Transverse colon (tissue), 4 donors: Measurements from ENCODE around the gene PGBD4.

Source experiments
- EP300 ChIP-seq: sonication (generic); formaldehyde crosslinking; IDR thresholded peaks from one replicate; pipeline ENCODE4 v1.6.1; 2017; ENCODE audit warnings: antibody characterized with exemption, low read depth
- POLR2A ChIP-seq: fragments of 450-650 bp; IDR thresholded peaks from one replicate; pipeline ENCODE4 v1.6.1; 2016; ENCODE audit warnings: antibody characterized with exemption, mild to moderate bottlenecking, moderate library complexity
- POLR2AphosphoS5 ChIP-seq, 3 donors: sonication (generic); formaldehyde crosslinking; IDR thresholded peaks; one replicate each; pipeline ENCODE4 v1.6.1; 2016; ENCODE audit warnings: antibody characterized with exemption in 3 of 3
- TF ChIP-seq, protein P1 (sequence below), 5 experiments: fragments of 200-600 bp in 3 of 5; fragments of 450-650 bp in 2 of 5; sonication (generic) in 3 of 5; IDR thresholded peaks; 1 replicate in 2 of 5; 2 replicates in 3 of 5; pipeline ENCODE4 v1.5.1; 2016 to 2017; ENCODE audit warnings: antibody characterized with exemption in 5 of 5, inconsistent platforms in 3 of 5, mild to moderate bottlenecking in 2 of 5, moderate library complexity in 1 of 5

DNA sequence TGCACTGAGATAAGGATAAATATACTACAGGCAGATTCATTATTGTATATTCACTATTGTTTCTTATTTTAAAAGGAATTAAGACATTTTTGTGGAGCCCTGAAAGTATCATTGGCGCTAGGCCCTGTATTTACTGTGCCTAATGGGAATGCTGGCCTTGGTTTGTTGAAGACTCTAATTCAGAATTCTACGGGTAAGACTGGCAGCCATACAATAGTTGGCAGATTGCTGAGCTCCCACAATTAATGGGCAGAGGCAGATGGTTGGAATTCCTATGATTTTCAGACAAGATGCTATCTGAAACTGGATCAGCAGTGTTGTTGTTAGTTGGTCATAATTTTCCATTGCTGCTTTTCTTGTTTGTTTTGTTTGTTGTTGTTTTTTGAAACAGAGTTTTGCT is 14.7 kb downstream of the PGBD4 start:
- TF ChIP-seq, protein P1, sequence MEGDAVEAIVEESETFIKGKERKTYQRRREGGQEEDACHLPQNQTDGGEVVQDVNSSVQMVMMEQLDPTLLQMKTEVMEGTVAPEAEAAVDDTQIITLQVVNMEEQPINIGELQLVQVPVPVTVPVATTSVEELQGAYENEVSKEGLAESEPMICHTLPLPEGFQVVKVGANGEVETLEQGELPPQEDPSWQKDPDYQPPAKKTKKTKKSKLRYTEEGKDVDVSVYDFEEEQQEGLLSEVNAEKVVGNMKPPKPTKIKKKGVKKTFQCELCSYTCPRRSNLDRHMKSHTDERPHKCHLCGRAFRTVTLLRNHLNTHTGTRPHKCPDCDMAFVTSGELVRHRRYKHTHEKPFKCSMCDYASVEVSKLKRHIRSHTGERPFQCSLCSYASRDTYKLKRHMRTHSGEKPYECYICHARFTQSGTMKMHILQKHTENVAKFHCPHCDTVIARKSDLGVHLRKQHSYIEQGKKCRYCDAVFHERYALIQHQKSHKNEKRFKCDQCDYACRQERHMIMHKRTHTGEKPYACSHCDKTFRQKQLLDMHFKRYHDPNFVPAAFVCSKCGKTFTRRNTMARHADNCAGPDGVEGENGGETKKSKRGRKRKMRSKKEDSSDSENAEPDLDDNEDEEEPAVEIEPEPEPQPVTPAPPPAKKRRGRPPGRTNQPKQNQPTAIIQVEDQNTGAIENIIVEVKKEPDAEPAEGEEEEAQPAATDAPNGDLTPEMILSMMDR (IDR thresholded peaks at IDR 0.05) = no peak
- TF ChIP-seq POLR2AphosphoS5 (IDR thresholded peaks at IDR 0.05) = no peak
- TF ChIP-seq EP300 = no peak
- TF ChIP-seq POLR2A = no peak
